Measurements from ENCODE around the gene IL1F10.

GRCh38 chr2:113027691-113028090, 40.1 kb upstream of the IL1F10 start:
- TF ChIP-seq, protein P1, sequence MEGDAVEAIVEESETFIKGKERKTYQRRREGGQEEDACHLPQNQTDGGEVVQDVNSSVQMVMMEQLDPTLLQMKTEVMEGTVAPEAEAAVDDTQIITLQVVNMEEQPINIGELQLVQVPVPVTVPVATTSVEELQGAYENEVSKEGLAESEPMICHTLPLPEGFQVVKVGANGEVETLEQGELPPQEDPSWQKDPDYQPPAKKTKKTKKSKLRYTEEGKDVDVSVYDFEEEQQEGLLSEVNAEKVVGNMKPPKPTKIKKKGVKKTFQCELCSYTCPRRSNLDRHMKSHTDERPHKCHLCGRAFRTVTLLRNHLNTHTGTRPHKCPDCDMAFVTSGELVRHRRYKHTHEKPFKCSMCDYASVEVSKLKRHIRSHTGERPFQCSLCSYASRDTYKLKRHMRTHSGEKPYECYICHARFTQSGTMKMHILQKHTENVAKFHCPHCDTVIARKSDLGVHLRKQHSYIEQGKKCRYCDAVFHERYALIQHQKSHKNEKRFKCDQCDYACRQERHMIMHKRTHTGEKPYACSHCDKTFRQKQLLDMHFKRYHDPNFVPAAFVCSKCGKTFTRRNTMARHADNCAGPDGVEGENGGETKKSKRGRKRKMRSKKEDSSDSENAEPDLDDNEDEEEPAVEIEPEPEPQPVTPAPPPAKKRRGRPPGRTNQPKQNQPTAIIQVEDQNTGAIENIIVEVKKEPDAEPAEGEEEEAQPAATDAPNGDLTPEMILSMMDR (IDR thresholded peaks at IDR 0.05; ENCODE audit: extremely low read depth in 1 of 2, insufficient read depth in 1 of 2, low read depth in 1 of 2, low read length in 2 of 2): no peak
- TF ChIP-seq POLR2A (IDR thresholded peaks at IDR 0.05; ENCODE audit: low read depth, low read length): no peak

Measured in endothelial cell of umbilical vein (primary cell).